ENCODE results near the gene NOP16. TPM values are rescaled to one million over a fixed set of nuclear protein-coding genes. Genes with fewer than 3 reads are reported as not detected.

The NOP16 gene
- total RNA-seq, 1 donor from 2014 or later = 19.1 TPM

DNA sequence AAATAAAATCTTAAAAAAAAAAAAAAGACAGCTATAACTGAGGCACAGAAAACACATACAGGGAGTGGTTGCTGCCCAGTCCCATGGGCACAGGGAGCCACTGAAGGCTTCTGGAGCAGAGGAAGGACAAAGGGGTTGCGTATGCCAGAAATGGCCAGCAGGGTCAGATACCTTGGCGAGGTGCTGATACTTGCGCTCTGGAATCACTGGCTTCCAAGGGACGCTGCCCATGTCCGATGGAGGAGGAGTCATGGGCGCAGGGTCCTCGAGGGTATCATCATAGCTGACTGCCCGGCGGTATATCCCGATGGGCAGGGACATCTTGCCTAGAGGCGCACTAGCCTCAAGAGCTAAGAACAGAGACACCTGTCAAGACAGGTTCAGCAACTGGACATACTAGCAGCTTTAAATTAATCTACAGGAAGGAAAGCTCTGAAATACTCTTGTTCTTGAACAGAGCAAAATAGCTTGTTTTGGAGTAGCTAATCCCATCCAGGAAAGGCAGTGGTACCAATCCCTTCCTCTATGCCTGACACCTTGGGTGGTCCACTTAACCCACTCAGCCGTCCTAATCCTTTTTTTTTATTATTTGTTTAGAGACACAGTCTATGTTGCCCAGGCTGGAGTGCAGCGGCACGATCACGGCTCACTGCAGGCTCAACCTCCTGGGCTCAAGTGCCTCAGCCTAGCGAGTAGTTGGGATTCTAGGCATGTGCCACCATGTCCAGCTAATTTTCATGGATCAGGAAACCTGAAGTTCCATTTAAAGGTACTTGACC is 32.8 kb downstream of the NOP16 start:
- Histone ChIP-seq H3K27me3 (ENCODE audit: low read depth) (no peaks in the 10 kb centered on the region), H3K36me3 (peaks cover 86% of the 10 kb centered on the region), H3K9me3 (replicated peaks) (no peaks in the 10 kb centered on the region), H3K27ac (replicated peaks) (no peak overlapping the region), H3K4me1 (peaks cover 29% of the 10 kb centered on the region), H3K4me3 (no peak overlapping the region)
- intact Hi-C loops (cut with micrococcal nuclease) = no loop called here
- DNase-seq = no peak
- TF ChIP-seq, protein P1, sequence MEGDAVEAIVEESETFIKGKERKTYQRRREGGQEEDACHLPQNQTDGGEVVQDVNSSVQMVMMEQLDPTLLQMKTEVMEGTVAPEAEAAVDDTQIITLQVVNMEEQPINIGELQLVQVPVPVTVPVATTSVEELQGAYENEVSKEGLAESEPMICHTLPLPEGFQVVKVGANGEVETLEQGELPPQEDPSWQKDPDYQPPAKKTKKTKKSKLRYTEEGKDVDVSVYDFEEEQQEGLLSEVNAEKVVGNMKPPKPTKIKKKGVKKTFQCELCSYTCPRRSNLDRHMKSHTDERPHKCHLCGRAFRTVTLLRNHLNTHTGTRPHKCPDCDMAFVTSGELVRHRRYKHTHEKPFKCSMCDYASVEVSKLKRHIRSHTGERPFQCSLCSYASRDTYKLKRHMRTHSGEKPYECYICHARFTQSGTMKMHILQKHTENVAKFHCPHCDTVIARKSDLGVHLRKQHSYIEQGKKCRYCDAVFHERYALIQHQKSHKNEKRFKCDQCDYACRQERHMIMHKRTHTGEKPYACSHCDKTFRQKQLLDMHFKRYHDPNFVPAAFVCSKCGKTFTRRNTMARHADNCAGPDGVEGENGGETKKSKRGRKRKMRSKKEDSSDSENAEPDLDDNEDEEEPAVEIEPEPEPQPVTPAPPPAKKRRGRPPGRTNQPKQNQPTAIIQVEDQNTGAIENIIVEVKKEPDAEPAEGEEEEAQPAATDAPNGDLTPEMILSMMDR (IDR thresholded peaks at IDR 0.05; ENCODE audit: borderline replicate concordance) = no peak

GRCh38 chr5:176353533-176353932 is 34.9 kb downstream of the NOP16 start:
- TF ChIP-seq, protein P1 (IDR thresholded peaks at IDR 0.05; ENCODE audit: borderline replicate concordance) = no peak
- Histone ChIP-seq H3K4me1 (peaks cover 16% of the 10 kb centered on the region), H3K36me3 (peaks cover 96% of the 10 kb centered on the region), H3K4me3 (no peak overlapping the region), H3K9me3 (replicated peaks) (no peaks in the 10 kb centered on the region), H3K27me3 (ENCODE audit: low read depth) (no peaks in the 10 kb centered on the region), H3K27ac (replicated peaks) (no peak overlapping the region)
- intact Hi-C loops (cut with micrococcal nuclease) = no loop called here
- DNase-seq = no peak

DNA sequence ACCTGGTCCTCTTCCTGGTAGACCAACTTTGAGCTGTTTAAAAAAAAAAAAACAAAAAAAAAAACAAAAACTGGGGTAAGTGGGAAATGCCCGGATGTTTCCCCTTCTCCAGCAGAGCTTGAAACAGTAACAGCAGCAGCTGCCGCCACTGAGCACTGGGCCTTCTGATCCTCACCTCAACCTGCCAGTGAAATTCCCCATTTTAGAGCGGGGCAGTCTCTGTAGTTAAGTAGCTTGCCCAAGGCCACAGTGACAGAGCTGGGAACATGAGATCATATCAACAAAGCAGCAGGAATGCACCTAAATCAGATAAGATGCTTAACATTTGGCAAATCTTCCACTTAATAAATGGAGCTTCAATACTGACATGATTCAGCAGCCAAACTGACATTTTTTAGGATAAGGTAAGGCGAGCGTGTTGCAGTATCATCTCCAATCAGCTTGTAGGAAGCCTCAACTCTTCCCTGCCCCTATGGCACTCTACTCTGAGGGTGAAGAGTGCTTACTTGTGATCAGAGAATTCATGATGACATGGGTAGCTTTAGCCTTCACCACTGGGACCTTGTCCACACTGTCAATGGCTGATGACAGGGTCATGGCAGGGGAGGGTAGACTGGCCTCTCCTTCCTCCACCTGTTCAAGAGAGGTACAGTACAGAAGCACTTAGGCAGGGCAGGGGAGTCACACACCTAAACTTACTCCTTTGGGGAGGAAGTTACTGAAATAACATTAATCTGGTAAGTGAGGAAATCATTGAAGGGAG is 36.1 kb downstream of the NOP16 start:
- TF ChIP-seq, protein P1 (IDR thresholded peaks at IDR 0.05; ENCODE audit: borderline replicate concordance) = no peak
- no peak overlapping the region for H3K27ac ChIP-seq (replicated peaks)
- no peak overlapping the region for H3K4me3 ChIP-seq
- H3K4me1 ChIP-seq = peaks cover 5% of the 10 kb centered on the region
- H3K27me3 ChIP-seq (ENCODE audit: low read depth) = no peaks in the 10 kb centered on the region
- intact Hi-C loops (cut with micrococcal nuclease) = no loop called here
- DNase-seq = no peak
- H3K36me3 ChIP-seq = peaks cover 96% of the 10 kb centered on the region
- H3K9me3 ChIP-seq (replicated peaks) = no peaks in the 10 kb centered on the region

GRCh38 chr5:176350416-176350815 is 38.0 kb downstream of the NOP16 start:
- no peak for DNase-seq
- Histone ChIP-seq H3K4me1 (peaks cover 3% of the 10 kb centered on the region), H3K27me3 (ENCODE audit: low read depth) (no peaks in the 10 kb centered on the region), H3K4me3 (no peak overlapping the region), H3K36me3 (peaks cover 100% of the 10 kb centered on the region), H3K9me3 (replicated peaks) (no peaks in the 10 kb centered on the region), H3K27ac (replicated peaks) (no peak overlapping the region)
- intact Hi-C loops (cut with micrococcal nuclease) = no loop called here
- TF ChIP-seq, protein P1 (IDR thresholded peaks at IDR 0.05; ENCODE audit: borderline replicate concordance) = no peak

DNA sequence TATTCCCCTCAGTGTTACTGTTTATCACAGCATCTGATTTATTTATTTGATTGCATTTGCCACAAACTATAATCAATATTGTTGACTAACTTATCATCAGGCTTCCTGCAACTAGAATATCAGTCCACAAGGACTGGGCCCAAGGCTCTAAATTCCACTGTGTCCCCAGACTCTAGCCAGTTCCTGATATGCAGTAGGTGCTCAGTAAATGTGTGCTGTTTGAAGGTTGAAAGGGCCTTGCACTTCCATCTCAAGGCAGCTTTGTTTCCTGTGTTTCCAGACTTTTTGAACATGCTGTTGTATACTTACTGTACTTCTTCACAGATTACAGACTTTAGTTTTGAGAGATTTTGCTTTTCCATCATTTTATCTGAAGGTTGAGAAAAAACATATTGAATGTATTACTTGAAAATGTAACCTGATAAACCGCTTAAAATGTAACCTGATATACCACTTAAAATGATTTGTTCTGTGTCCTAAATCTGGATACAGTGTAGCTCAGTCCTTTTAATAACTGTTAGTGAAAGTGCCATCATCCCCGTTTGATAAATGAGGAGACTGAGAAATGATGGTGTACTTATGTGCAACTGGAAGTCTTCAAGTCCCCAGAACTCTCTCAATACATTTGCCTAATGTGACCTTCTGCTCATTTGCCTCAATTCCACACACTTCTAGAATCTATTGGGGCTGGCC is 45.5 kb downstream of the NOP16 start:
- Histone ChIP-seq H3K9me3 (replicated peaks) (no peaks in the 10 kb centered on the region), H3K27me3 (ENCODE audit: low read depth) (no peaks in the 10 kb centered on the region), H3K36me3 (peaks cover 39% of the 10 kb centered on the region), H3K27ac (replicated peaks) (no peak overlapping the region), H3K4me3 (no peak overlapping the region), H3K4me1 (no peaks in the 10 kb centered on the region)
- intact Hi-C loops (cut with micrococcal nuclease) = no loop called here
- DNase-seq = no peak
- TF ChIP-seq, protein P1 (IDR thresholded peaks at IDR 0.05; ENCODE audit: borderline replicate concordance) = no peak

Measured in left ventricle myocardium inferior (tissue), 1 donor.